ENCODE measurements around the gene POLR2B. TPM values are rescaled to one million over a fixed set of nuclear protein-coding genes. Genes with fewer than 3 reads are reported as not detected.

POLR2B gene
- total RNA-seq, 1 donor from 2014 or later: 70.2 TPM

DNA sequence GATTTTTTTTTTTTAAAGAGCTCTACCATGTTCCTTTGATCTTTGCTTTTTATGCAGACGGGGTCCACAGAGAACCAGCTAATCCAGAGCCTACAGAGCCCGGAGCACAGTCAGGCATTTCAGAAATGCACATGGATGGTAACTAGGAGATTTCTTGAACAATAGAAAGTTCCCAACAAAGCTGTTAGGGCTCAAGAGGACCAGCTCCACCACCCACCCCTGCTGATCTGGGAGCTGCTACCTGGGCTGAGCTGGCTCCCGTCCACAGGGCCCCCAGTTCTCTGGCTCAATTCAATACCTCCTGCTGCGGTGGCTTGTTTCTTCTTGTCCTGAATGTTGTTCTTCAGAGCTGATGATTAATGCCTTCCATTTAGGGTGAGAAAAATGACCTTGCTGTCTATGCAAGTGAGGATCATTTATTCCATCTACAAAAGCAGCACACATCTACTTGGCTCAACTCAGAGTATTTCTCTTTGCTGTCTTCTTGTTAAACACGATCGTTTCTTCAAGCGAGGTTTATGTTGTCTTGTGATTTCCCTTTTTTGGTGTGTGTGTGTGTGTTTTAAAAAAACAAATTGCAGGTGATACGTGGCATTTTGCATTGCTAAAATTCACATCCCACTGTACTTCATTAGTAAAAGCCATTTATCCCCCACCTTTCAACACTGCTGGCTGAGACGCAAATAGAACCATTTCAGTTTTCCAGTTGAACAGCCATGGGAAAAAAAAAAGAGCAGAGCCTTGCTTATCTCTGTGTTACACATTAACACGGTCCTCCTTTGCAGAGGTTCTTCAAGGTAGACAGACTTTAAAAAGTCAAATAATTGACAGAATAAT lies 100.2 kb downstream of the POLR2B start:
- DNase-seq (ENCODE audit: low read depth in 2 of 2): peak; percentile 56 to 70

Other genes with a start within 250 kb of the POLR2B start
- gene SPINK2, start 157.2 kb upstream of the POLR2B start, total RNA-seq: not detected in 2 replicates
- gene REST, start 71.0 kb upstream of the POLR2B start, total RNA-seq: 22.7 and 25.0 TPM in 2 replicates
- 9.7 and 14.2 TPM in 2 replicates for gene NOA1, start 1.3 kb upstream of the POLR2B start, total RNA-seq
- 724 and 1,907 TPM in 2 replicates for gene IGFBP7, start 131.5 kb downstream of the POLR2B start, total RNA-seq

All from lung microvascular endothelial cell (primary cell).